GM20431 (cell line): ENCODE results near the gene CMC1.

Experiments
- in situ Hi-C: fragments of 300-500 bp; cut with MseI, MboI; formaldehyde crosslinking; loops from one replicate; pipeline ENCODE4 v1.15.0; 2020; ENCODE audit warnings: low sequenced_read_pairs; ENCODE audit not compliant: unreplicated experiment

The CMC1 gene

DNA sequence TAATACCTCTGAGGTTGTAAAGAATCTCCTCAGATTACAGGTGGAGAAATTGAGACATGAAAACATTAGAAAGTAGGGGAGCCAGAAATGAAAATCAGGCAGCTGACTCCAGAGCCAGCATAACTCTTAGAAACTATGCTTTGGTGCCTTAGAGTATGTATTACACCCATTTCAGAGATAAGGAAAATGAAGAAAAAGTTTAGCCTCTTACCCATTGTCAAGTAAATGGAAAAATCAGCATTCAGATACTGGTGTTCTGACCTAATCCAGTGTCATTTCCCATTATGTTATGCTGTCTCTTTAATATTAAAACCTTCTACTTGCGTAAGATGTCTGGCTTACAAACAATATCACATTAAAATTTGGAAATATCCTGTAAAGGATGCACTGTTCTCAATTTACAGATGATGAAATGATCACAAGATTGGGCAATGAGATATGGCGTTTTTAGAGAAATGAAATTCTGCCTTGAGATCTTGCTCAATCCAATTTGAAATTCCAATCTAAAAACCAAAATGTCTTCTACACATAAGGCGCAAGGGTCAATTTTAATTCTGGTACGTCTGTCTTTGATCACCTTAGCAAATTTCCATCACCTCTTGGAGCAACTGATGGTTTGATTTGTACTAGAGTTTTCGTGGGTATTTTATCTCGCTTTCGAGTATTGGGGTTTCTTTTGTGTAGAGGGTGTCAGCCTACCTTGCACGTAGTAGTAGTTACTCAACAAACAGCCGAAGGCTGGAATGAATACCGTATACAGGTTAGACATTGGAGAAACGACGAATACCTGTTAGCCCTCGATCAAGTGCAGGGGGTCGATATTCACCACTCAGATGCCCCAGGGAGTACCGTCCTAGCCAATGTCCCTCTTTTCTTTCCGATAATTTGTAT, 106.2 kb downstream of the CMC1 start:
- in situ Hi-C loops, result no loop called here

DNA sequence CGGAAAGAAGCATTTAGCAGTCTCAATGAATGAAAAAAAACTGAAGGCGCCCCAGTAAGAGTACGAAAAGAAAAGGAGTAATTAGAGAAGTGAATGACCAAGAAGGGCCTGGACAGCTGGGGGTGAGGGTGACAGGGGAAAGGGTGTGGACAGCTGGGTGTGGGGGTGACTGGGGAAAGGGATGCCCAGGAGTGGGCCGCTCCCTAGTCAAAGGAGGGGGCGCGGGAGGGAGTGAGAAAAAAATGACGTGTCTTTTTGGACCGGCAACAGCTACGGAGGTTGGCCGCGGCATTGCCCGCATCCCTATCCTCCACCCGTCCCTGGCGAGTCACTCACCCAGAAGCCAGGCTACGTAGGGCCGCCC, 106.8 kb downstream of the CMC1 start:
- in situ Hi-C loops, result no loop called here

DNA sequence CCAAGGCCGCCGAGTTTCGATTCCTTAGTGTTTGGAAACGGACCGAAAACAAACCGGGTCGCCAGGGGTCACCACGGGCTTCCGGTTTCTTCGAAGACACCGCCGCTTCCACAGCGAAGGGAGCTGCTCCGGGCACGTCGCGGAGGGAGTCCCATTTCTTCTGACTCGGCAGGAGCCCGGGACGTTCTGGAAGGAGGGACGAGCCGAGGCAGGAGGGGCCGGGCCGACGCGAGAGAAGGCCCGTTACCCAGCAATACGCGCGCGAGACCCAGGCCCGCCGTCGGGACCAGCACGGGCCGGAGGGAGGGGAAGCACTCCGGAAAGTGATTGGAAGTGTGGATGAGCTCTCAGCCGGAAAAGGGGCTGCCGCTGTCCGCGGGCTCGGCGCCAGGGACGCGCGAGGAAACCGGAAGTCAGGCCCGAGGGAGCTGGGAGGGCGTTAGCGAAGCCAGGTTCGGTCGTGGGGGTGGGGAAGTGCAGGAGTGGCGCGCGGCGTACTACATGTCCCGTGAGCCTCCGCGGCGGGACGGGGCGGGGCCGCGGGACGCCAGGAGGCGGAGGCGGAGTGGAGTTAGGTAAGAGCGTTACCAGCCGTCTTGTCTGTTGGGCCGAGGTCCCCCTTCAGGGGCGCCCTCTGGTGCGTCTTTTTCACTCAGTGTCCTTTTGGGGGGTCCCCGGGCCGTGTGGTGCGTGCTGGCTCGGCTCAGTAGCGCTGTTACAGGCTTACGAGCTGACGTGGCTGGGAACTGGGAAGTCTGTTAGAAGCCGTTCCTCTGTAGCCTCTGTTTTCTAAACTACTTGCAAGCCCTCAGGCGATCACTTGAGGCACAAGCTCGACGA, 107.4 kb downstream of the CMC1 start, which contains the start of the genes AZI2 and ZCWPW2:
AZI2 (minus strand) TSS at position 196 of the 840 bp plus-strand sequence. CDS start 8,207 bp downstream, outside the sequence.
ZCWPW2 (plus strand) TSS at position 93 of the 840 bp plus-strand sequence. CDS start 64,348 bp downstream, outside the sequence.
- in situ Hi-C loops, result no loop called here

DNA sequence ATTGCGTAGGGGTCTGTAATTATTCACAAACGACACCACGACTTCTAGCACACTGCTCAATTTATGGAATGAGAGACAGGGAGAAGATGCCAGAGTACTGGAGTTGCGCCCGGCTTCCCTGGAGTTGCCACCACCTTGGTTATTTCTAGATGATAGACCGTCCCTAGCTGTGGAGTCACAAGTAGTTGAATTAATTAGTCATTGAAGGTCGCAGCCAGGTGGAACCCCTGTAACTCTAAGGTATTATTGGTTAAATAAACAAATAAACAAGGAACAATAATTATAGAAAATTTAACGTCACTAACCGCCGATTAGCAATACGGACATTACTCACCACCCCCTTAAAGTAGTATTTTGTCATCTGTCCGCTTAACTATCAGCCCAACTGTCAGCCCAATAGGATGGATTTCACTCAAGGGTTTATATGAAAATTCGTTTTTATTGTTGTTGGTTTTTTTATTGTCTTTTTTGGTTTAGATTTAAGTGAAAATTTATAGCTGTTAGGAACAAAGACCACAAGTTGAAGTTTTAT, 108.1 kb downstream of the CMC1 start:
- in situ Hi-C loops, result no loop called here
